ENCODE measurements around the gene SUGCT.
"Not testable (repeated sequence)": the region's sequence is repeated elsewhere in the genome, so short reads cannot be mapped to it uniquely, and the experiment has no call there.

The SUGCT gene

DNA sequence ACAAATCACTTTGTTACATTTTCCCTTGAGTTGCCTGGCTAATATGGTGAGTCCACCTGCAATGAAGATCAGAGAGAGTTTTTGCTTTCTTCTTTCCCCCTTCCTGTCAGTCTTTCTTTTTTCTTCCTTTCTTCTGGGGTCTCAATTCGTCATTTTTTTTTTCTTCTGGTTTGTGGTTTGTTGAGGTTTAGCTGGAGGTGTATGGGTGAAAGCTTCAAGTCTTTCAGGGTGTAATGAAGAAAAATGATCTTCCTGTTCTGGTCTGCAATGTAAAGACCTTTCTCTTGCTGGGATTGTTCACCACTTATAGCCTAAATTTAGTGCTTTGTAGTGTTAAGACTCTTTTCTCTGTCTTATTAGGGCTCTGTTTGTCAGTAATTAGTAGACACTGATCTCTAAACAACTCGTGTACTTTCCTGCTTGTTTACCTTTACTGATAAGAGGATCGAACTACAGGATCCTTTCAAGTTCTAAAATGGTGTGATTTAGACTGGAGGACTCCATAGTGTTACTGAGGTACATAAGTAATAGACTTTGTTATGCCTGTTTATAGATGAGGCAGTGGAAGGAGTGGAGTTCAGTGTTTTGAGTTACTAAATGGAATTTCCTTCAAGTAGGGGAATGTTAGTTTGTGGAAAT is 129.1 kb downstream of the SUGCT start:
- no peak for DNase-seq (ENCODE audit: low read depth)

DNA sequence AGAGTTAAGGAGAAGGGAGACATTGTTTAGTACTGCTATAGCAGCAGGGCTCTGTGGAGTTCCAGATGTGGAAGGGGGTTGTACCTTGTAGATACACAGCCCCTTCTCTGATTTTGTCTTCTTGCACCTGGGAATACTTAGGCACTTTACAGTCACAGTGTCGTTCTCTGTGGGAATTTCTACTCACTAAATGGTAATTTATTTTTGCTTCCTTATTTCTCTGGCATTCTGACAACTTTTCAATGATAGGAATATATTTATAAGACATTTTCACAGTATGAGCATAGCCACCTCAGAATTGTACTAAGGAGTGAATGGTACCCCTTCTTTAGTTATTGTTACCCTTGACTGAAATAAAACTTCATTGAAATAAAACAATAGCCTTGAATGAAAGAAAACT is 132.8 kb downstream of the SUGCT start:
- DNase-seq (ENCODE audit: low read depth): no peak

DNA sequence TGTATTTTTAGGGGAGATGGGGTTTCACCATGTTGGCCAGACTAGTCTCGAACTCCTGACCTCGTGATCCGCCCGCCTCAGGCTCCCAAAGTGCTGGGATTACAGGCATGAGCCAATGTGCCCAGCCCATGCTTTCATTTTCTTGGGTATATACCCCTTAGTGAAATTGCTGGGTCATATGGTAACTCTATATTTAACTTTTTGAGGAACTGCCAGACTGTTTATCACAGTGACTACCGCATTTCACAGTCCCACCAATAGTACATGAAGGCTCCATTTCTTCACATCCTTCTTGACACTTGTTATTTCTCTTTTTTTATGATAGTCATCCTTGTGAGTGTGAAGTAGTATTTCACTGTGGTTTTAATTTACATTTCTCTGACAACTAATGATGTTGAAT is 134.0 kb downstream of the SUGCT start:
- DNase-seq (ENCODE audit: low read depth): not testable (repeated sequence)

DNA sequence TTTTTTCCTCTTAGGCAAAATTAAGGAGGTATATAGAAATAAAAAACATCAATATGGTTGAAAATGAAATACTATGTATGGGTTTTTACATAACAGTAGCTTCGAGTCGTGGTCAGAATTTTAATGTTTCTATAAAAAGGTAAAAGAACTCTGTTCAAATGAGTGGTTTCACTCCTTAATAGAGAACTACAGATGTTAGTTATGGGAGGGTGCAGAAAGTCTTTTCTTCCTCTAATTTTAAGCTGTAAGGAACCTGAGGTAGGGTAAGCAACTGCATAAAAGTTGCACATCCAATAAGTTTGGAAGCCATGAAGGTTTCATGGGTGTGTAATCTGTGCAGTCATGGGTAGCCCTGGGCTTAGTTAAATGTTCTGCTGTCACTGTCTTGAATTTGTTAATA is 141.3 kb downstream of the SUGCT start:
- DNase-seq (ENCODE audit: low read depth): no peak

DNA sequence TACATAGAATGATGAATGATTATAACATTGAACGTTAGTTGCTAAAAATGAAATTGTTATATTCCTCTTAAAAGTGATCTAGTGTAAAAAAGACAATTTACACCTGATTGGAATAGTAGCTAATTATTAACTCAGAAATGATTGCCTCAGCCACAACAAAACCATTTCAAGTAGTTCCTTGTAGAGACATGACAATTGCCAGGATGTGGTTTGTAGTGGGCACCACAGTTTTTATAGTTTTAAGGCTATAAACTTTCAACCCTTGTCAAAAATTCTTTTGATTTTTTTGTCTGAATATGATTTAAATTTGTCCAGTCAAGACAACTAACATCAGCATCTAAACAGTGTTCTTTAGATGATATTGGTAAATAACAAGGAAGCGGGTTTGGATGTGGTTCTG is 145.2 kb downstream of the SUGCT start:
- no peak for DNase-seq (ENCODE audit: low read depth)

DNA sequence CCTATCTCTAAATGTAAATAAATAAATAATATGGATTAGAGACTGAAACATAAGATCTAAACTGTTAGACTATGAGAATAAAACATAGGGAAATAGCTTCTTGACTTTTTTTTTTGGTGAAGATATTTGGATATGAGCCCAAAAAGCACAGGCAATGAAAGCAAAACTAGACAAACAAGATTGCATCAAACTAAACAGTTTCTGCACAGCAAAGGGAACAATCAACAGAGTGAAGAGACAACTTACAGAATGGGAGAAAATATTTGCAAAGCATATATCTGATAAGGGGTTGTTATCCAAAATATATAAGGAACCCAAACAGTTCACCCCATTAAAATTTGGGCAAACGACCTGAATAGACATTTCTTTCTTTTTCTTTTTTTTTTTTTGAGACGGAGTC is 148.1 kb downstream of the SUGCT start:
- no peak for DNase-seq (ENCODE audit: low read depth)

DNA sequence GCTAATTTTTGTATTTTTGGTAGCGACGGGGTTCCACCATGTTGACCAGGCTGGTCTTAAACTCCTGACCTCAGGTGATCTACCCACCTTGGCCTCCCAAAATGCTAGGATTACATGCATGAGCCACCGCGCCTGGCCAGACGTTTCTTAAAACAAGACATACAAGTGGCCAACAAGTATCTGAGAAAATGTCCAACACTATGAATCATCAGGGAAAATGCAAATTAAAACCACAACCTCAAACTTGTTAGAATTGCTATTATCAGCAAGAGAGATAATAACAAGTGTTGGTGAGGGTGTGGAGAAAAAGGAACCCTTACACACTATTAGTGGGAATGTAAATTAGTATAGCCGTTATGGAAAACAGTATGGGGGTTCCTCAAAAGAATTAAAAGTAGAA is 148.6 kb downstream of the SUGCT start:
- no peak for DNase-seq (ENCODE audit: low read depth)

DNA sequence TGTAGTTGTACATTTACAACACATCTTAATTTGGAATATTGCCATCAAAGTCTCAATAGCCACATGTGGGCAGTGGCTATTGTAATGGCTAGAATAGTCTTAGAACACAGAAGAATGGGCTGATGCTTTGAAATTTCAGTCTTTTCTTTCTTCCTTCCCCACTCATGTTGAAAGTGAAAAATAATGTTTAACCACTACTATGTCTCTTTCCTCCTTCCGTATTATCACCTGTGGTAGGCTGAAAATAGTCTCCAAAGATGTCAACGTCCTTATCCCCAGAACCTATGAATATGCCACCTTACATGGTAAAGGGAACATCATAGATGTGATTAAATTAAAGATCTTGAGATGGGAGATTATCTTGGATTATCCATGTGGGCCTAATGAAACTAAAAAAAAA is 154.0 kb downstream of the SUGCT start:
- DNase-seq (ENCODE audit: low read depth): no peak

DNA sequence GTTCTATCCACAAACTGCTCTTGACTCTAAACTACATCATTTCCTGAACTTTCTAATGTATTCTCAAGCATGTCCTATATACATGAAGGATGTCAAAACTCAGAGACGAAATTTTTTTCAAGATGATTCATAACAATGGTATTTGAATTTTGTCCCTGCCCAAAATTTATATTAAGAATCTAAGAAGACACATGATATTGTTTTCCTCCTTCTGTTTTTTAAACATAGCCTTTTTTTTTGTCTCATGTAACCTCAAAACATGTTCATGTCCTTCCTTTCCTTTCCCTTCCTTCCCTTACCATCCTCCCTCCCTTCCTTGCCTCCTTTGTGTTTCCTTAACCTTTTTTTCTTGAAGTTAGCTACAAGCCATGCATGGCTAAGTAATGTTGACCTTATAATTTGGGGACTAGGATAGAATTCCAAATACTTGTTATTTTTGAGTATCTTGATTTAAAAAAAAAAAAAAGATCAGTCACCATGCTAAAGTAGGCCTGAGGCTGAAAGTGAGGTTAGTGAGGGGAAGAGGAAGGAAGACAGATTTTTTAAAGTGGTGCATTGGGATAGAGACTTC is 163.0 kb downstream of the SUGCT start:
- no peak for DNase-seq (ENCODE audit: low read depth)

DNA sequence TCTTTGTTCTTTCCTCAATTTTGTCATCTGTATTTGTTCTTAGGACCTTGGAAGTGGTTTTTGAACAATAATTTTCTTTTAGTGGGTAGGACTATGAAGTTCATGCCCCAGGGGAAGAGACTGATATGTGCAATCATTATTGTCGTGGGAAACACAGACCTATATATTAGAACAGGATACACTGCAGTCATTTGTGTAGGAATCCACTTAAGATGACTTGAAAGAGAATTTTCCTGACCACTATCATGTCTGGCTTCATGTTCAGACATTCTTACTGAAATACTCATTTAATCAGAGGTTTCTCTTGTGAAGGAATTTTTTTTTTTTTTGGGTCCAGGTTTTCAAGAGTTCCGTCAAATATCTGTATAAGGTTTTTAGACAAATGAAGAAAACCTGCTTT is 163.6 kb downstream of the SUGCT start:
- no peak for DNase-seq (ENCODE audit: low read depth)

DNA sequence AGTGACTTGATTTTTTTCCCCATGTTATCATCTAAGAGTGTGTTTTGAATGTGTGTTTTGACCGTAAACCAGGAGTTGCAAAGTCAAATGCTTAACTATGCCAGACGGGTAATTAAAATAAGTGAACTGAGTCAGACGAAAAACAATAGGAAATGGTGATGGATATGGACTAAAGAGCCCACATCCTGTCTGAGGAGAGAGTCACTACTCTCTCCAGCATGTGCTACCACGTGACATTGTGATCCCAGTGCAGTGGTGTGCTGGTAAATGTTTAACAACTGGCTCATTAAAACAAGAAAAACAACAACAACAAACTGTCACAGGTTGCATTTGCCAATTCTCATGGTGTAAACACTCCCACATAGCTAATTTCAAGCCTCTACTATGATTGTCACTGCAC is 164.3 kb downstream of the SUGCT start:
- no peak for DNase-seq (ENCODE audit: low read depth)

DNA sequence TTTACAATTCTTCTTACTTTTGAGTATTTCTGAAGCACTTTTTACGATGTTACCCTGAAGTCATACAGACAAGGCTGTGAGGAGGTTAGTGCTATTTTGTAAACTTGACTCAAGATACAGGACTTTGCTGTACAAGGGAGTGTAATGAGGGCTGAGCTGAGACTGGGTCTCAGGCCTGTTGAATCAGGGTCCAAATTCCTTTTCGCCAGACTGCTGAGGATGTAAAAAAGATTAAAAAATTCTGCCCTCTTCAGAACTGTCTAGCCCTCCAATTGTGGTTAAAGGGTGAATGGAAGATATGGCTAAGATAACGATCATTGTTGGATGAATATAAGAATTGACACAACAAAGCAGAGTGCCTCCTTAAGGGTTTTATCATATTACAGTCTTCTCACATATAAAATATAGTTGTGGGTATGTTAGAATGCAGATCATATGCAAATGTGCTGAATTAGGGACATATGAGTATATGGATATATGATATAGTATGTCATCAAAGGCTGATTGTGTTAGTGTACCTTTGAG is 165.4 kb downstream of the SUGCT start:
- no peak for DNase-seq (ENCODE audit: low read depth)

DNA sequence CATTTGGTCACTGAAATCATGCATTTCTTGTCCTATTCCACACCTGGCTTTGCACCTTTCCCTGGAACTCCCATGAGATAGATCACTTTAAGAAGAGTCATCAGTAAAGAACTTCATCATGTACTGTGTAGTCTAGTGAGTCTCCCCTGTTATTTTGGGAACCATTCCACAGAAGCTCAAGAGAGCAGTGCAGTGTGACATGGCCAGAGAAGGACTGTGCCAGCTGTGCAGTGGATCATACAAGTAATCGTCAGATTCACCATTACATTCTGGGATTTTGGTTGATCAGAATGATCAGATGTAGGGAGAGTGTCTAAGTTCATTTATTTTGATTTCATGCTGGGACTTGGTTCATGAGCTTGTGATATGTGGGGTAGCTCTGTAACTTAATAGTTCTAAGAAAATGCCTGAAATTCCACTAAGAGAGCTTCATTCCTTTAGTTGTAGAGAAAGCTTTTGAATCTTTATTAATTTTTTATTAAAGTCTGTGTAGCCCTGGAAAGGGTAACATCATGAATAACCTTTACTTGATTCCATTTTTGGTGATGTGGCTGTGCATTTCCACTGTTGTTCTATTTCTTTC is 166.8 kb downstream of the SUGCT start:
- DNase-seq (ENCODE audit: low read depth): no peak

DNA sequence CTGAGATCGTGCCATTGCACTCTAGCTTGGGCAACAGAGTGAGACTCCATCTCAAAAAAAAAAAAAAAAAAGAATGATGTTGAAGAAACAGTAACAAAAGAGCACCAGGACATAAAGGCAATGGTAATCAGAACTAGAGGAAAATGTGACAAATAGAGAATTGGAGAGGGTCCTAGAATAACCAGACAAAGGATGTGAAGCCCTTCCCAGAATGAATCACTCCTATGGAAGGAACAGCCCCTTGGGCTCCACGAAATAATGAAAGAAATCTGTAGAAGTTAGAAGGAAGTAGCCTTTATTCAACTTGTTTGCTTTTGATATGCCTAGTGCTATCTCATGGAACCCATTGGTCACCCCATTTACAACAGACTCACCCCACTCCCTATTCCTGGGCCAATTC is 169.2 kb downstream of the SUGCT start:
- no peak for DNase-seq (ENCODE audit: low read depth)

DNA sequence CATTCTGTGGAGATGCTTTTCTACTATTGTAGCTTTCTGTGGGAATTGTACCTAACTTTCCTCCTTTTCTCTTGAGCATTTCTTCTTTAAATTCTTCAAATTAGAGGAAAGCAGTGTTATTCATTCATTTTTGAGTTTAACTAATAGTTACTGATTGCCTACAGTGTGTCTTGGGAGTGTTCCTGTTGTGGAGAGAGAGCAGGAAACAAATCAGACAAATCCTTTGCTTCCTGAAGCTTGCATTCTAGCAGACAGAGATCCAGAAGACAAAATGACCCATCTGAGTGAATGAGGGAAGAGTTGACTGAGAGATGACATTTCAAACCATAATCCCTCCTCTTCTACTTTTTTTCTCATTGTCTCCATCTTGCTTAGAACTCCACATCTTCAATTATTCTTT is 170.4 kb downstream of the SUGCT start:
- DNase-seq (ENCODE audit: low read depth): no peak

DNA sequence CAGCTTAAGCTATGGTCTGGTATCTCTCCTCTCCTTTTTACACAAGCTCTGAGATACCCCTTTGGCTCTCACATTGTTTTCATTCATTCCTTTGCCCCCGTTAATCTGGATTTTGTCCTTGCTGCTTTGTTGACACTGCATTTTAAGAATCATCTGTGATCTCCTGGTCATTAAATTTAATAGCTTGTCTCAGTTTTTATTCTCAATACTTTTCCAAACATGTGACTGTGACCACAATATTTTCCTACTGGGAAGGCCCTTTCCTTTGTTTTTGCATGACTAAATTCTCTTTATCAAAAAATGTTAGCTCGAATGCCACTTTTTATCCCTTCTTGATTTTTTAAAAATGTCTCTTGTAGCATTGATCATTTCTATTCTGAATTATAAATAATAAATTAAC is 171.2 kb downstream of the SUGCT start:
- no peak for DNase-seq (ENCODE audit: low read depth)

DNA sequence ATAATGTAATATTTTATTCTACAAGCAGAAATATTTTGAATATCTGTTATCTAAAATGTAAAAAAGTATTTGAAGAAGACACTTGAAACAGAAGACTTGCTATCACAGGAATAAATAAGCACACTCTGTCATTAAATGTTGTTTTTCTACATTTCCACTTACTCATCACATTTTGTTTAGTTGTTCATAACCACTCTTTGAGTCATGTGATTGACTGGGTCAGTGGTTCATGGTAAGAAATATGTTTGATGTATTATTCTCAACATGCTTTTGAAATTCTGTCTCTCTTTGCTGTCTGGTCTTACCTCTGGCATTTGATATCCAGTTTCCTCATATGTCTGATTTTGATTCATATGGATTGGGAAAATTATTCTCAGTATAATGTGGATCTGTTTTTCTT is 171.8 kb downstream of the SUGCT start:
- no peak for DNase-seq (ENCODE audit: low read depth)

DNA sequence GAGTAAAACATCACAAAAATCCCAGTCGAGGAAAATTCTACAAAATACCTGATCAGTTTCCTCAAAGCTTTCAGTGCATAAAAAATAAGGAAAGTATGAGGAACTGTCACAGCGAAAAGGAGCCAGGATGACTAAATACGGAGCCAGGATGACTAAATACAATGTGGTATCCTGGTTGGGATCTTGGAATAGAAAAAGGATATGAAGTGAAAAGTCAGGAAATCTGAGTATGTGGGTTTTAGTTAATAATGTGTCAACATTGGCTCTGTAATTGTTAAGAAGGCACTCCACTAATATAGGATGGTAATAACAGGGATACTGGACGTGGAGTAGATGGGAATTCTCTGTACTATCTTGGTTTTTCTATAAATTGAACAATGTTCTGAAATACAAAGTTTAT is 175.5 kb downstream of the SUGCT start:
- no peak for DNase-seq (ENCODE audit: low read depth)

DNA sequence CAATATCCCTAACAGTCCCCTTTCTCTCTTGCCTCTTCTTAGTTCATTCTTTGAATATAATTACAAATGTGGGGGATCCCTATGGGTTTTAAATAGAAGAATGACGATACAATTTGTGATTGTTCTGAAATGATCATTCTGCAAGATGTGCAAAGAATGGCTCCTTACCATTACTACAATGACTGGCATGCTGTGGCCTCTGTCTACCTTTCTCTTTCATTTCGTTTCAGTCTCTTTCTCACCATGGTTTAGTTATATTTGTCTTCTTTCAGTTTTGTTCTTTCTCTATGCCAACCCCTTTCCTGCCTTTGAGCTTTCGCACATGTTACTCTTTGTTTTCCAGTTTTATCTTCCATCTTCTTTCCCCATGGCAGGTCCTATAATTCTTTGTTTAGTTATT is 176.5 kb downstream of the SUGCT start:
- DNase-seq (ENCODE audit: low read depth): no peak

DNA sequence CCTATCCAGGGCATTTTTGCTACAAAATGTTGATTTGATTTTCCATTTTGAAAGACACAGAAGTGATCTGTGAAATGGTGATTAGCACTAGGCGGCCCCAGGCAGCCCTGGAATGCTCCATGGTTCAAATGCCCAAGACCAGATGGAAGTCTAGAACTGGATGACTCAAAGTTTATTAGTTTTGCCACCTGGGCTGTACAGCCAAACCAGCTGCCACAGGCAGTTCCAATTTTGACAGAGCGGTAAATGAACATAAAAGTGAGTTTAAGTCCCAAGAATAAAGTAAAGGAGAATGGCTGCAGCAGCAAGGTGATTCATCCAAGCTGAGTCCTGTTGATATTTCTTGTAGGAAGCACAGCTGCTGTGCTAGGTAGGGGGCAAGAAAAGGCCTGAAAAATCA is 180.5 kb downstream of the SUGCT start:
- no peak for DNase-seq (ENCODE audit: low read depth)

DNA sequence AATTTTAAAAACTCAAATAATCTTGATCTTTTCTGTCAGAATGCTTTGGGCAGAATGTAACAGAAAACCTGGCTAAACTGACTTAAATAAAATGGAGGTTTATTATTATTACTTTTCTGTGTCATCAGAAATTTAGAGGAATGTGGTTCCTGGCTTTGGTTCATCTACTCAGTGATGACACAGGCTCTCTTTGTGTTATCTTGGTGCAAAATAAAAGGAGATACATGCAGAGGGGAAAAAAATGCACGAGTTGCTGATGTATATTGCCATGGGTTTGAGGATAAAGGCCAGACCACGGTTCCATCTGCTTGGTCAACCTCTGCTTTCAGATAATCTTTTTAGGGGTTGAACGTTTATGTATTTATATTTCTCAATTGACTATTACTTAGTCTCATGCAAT is 181.4 kb downstream of the SUGCT start:
- no peak for DNase-seq (ENCODE audit: low read depth)

DNA sequence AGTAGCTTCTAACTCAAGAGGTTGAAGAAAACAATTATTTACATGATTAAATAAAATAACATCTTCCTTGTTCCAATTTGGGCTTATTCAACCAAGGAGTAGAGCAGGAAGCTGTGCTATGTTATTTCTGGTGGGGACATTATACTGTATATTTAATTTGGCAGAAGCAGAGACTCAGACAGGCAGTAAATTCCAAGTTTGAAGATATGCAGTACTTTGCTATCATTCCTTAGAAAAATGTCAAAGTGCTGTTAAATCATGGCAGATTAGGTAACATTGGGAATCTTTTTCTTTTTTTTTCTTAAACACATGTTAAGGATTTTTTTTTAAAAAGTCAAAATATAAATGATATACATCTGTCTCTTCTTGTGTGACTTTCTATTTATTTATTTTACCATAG is 190.1 kb downstream of the SUGCT start:
- DNase-seq (ENCODE audit: low read depth): no peak

DNA sequence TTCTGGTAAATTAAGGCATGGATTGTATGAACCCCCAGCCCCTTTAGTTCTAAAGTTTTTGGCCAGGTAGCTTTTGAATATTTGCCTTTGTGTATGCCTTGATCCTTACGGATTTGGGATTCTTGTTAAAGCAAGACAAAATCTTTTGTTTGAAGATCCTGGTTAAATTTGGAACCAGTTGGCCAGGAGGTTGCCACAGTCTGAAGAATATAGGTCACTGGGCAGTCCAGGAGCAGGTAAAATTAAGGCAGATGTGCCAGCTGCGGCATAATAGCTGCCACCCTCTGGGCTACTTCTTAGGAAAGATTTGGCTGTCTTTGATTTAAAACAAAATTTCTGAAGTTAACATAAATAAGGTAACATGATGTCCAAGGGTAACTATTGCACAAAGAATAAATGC is 192.3 kb downstream of the SUGCT start:
- DNase-seq (ENCODE audit: low read depth): no peak

DNA sequence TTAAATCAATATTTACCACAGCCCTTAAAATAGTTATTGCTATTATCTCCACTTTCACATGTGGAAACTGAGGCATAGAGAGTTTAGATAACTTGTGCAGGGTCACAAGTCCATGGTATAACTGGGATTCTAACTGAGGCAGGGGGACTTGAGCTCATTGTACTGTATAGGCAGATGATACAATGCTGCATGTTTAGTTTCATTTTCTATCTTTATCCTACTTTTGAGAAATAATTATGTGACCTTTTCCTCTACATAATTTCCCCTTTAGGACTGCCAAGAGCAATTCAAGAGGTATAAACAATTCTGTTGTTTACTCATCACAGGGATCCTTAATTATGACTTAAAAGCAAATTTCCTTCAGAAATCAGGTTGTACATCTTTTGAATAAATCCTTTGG is 193.1 kb downstream of the SUGCT start:
- DNase-seq (ENCODE audit: low read depth): no peak

All from CMK (cell line).